Suppressor macrophage treated with lipopolysaccharide for 1 hour (primary cell): Measurements from ENCODE around the gene INTS14.

Source experiments
- DNase-seq, 3 donors: peaks; one replicate each; pipeline ENCODE4 v3.0.0-alpha.2; 2020 to 2022

Gene INTS14

GRCh38 chr15:65610871-65611718 lies at the start of gene INTS14:
Gene INTS14, minus strand, starts transcription at chr15:65611131. Its CDS starts 3,751 bp downstream, at chr15:65607380.
- DNase-seq = peak; percentile 98 to 100 (median 99)

- no peak for DNase-seq
These were observed 48.6 kb upstream of the INTS14 start for GRCh38 chr15:65659502-65660052.

GRCh38 chr15:65655457-65655856 lies 44.5 kb upstream of the INTS14 start:
- DNase-seq = no peak

- DNase-seq = no peak
These were observed 44.1 kb upstream of the INTS14 start for GRCh38 chr15:65655026-65655425.

- peak in 2 of 3 donors; percentile 57 to 59 for DNase-seq
These were observed 43.0 kb upstream of the INTS14 start for GRCh38 chr15:65653801-65654521.

- no peak for DNase-seq
These were observed 42.4 kb upstream of the INTS14 start for GRCh38 chr15:65653341-65653740.

GRCh38 chr15:65651831-65652749 lies 41.2 kb upstream of the INTS14 start:
- no peak for DNase-seq

GRCh38 chr15:65651042-65651322 lies 40.1 kb upstream of the INTS14 start:
- no peak for DNase-seq

GRCh38 chr15:65650312-65651041 lies 39.5 kb upstream of the INTS14 start:
- no peak for DNase-seq

GRCh38 chr15:65646486-65646885 lies 35.6 kb upstream of the INTS14 start:
- no peak for DNase-seq

GRCh38 chr15:65645392-65645791 lies 34.5 kb upstream of the INTS14 start:
- DNase-seq = no peak

GRCh38 chr15:65644282-65644681 lies 33.4 kb upstream of the INTS14 start:
- DNase-seq = no peak

GRCh38 chr15:65642594-65642993 lies 31.7 kb upstream of the INTS14 start:
- DNase-seq = no peak

- no peak for DNase-seq
These were observed 31.0 kb upstream of the INTS14 start for GRCh38 chr15:65641768-65642475.

GRCh38 chr15:65639509-65639908 lies 28.6 kb upstream of the INTS14 start:
- DNase-seq = no peak

- DNase-seq = peak; percentile 78 to 88 (median 82)
These were observed 27.8 kb upstream of the INTS14 start for GRCh38 chr15:65638681-65639089.

GRCh38 chr15:65638109-65638508 lies 27.2 kb upstream of the INTS14 start:
- no peak for DNase-seq

GRCh38 chr15:65634356-65634755 lies 23.4 kb upstream of the INTS14 start:
- DNase-seq = peak; percentile 58 to 73 (median 63)

- no peak for DNase-seq
These were observed 22.8 kb upstream of the INTS14 start for GRCh38 chr15:65633752-65634151.

- no peak for DNase-seq
These were observed 21.9 kb upstream of the INTS14 start for GRCh38 chr15:65632780-65633375.

GRCh38 chr15:65631503-65631902 lies 20.6 kb upstream of the INTS14 start:
- DNase-seq = no peak
